GM12878 (cell line): Measurements from ENCODE around the gene MFSD8. TPM values are rescaled to one million over a fixed set of nuclear protein-coding genes. Genes with fewer than 3 reads are reported as not detected.

Experiments
- ATAC-seq: fragments of 200-7000 bp; cut with Tn5 transposase; 3 replicates; pipeline ENCODE4 v1.9.1; 2020; ENCODE audit warnings: mild to moderate bottlenecking, moderate library complexity
- BruUV-seq: library from RNA; stranded (reverse); fragments of 400-500 nt; replicated peaks from 2 replicates; lab custom pipeline; 2021; lab: Mats Ljungman, UMichigan
- CTCF ChIA-PET: fragments of 300-600 bp; sonication (Branson Sonifier 250); formaldehyde crosslinking; extraction: SDS; loops from one replicate; lab custom pipeline; 2021; ENCODE audit warnings: inconsistent platforms; lab: Yijun Ruan, JAX
- POLR2A ChIA-PET: fragments of 350-600 bp; formaldehyde crosslinking; extraction: SDS; loops from one replicate; lab custom pipeline; 2021; ENCODE audit warnings: inconsistent platforms; lab: Charles Lee
- RAD21 ChIA-PET: fragments of 300-600 bp; sonication (Branson Sonifier 250); formaldehyde crosslinking; loops from one replicate; lab custom pipeline; 2023; ENCODE audit warnings: antibody characterized with exemption; ENCODE audit not compliant: unreplicated experiment; lab: Charles Lee
- SMC1A ChIA-PET: fragments of 300-600 bp; sonication (Branson Sonifier 250); formaldehyde crosslinking; loops from one replicate; lab custom pipeline; 2023; ENCODE audit not compliant: unreplicated experiment, uncharacterized antibody; lab: Charles Lee
- DNase-seq: peaks from one replicate; pipeline ENCODE4 v3.0.0-alpha.2; 2011; ENCODE audit warnings: low read depth, low spot score
- FAIRE-seq: peaks from 3 replicates; lab custom pipeline; 2011; peaks lifted over from hg19 to GRCh38; lab: Jason Lieb, UNC
- H2AFZ ChIP-seq: 2 replicates; pipeline ENCODE4 v1.6.0; 2011; ENCODE audit warnings: low read depth, low read length, control low read depth; ENCODE audit not compliant: control insufficient read depth
- H3K27ac ChIP-seq: 2 replicates; pipeline ENCODE4 v1.5.1; 2011; ENCODE audit warnings: control low read depth; ENCODE audit not compliant: control insufficient read depth, insufficient read depth
- H3K27me3 ChIP-seq, 2 experiments: replicated peaks in 1 of 2; 2 replicates each; pipeline versions ENCODE4 v1.6.0 to v1.6.1; 2011; ENCODE audit warnings: low read length in 1 of 2; ENCODE audit not compliant: control insufficient read depth in 2 of 2, insufficient read depth in 2 of 2
- H3K36me3 ChIP-seq, 2 experiments: 2 replicates each; pipeline ENCODE4 v1.5.1; 2011; ENCODE audit warnings: low read length in 1 of 2; ENCODE audit not compliant: control insufficient read depth in 2 of 2, insufficient read depth in 2 of 2
- H3K4me1 ChIP-seq: 2 replicates; pipeline ENCODE4 v1.6.1; 2011; ENCODE audit warnings: mild to moderate bottlenecking, low read length, moderate library complexity, mixed read lengths; ENCODE audit not compliant: control insufficient read depth, insufficient read depth
- H3K4me2 ChIP-seq: 2 replicates; pipeline ENCODE4 v1.6.0; 2011; ENCODE audit warnings: control low read depth; ENCODE audit not compliant: control insufficient read depth, insufficient read depth
- H3K4me3 ChIP-seq: fragments of 200-600 bp; sonication (generic); 2 replicates; pipeline ENCODE4 v1.5.1; 2016
- H3K79me2 ChIP-seq: 2 replicates; pipeline ENCODE4 v1.6.0; 2011; ENCODE audit warnings: low read length; ENCODE audit not compliant: control insufficient read depth, insufficient read depth
- H3K9ac ChIP-seq: 2 replicates; pipeline ENCODE4 v1.8.0; 2011; ENCODE audit warnings: low read length, control low read depth, mixed read lengths; ENCODE audit not compliant: control insufficient read depth, insufficient read depth
- H3K9me3 ChIP-seq: replicated peaks from 3 replicates; pipeline ENCODE4 v1.5.1; 2011; ENCODE audit warnings: mild to moderate bottlenecking, low read length; ENCODE audit not compliant: control insufficient read depth, insufficient read depth
- H4K20me1 ChIP-seq: 2 replicates; pipeline ENCODE4 v1.6.0; 2011; ENCODE audit not compliant: control insufficient read depth, insufficient read depth
- BRCA1 ChIP-seq: IDR thresholded peaks from 2 replicates; pipeline ENCODE4 v1.6.1; 2011; ENCODE audit warnings: low read depth, low read length, improper control_type of control experiment
- CBFB ChIP-seq: IDR thresholded peaks from 2 replicates; pipeline ENCODE4 v1.6.1; 2016; ENCODE audit warnings: antibody characterized with exemption, low read depth
- GABPA ChIP-seq: IDR thresholded peaks from 2 replicates; pipeline ENCODE4 v1.6.1; 2014; ENCODE audit warnings: antibody characterized with exemption, low read depth, mild to moderate bottlenecking, inconsistent platforms
- IKZF1 ChIP-seq: fragments of 450-650 bp; conservative IDR thresholded peaks from 2 replicates; pipeline ENCODE4 v1.6.1; 2017; ENCODE audit warnings: antibody characterized with exemption, mild to moderate bottlenecking
- JUND ChIP-seq: IDR thresholded peaks from 2 replicates; pipeline ENCODE4 v1.6.1; 2012; ENCODE audit warnings: low read depth, mild to moderate bottlenecking, low read length, improper control_type of control experiment, moderate library complexity
- LARP7 ChIP-seq: fragments of 450-650 bp; IDR thresholded peaks from 2 replicates; pipeline ENCODE4 v1.6.1; 2017; ENCODE audit warnings: mild to moderate bottlenecking
- NR2C1 ChIP-seq: fragments of 450-650 bp; IDR thresholded peaks from 2 replicates; pipeline ENCODE4 v1.6.1; 2017; ENCODE audit warnings: antibody characterized with exemption, mild to moderate bottlenecking, moderate library complexity
- PAX5 ChIP-seq: IDR thresholded peaks from 2 replicates; pipeline ENCODE4 v1.6.1; 2011; ENCODE audit warnings: low read depth, low read length, borderline replicate concordance
- POLR2AphosphoS5 ChIP-seq: IDR thresholded peaks from 2 replicates; pipeline ENCODE4 v1.6.1; 2011; ENCODE audit warnings: mild to moderate bottlenecking, low read length, inconsistent platforms
- SP1 ChIP-seq: IDR thresholded peaks from one replicate; pipeline ENCODE4 v1.6.1; 2011; ENCODE audit warnings: low read depth, low read length
- YY1 ChIP-seq: IDR thresholded peaks from 2 replicates; pipeline ENCODE4 v1.6.1; 2011; ENCODE audit warnings: low read depth, mild to moderate bottlenecking, low read length
- ZZZ3 ChIP-seq: IDR thresholded peaks from 2 replicates; pipeline ENCODE4 v1.6.1; 2011; ENCODE audit warnings: low read depth; ENCODE audit not compliant: control insufficient read depth, insufficient read length
- WGBS: methylation state at CpG from one replicate; pipeline ENCODE4 v1.1.6; 2016; ENCODE audit warnings: low lambda C conversion rate; ENCODE audit not compliant: insufficient replicate concordance, insufficient coverage; ENCODE audit errors: missing lambda C conversion rate; 5-methylcytosine and 5-hydroxymethylcytosine counted together
- in situ Hi-C: fragments of 300-500 bp; cut with MboI; formaldehyde crosslinking; loops from 9 replicates; pipeline ENCODE4 v1.14.3; 2018; ENCODE audit warnings: mixed read lengths
- intact Hi-C: fragments of 100-400 bp; cut with micrococcal nuclease; formaldehyde crosslinking; loops from one replicate; pipeline ENCODE4 v1.14.2; 2022; ENCODE audit not compliant: unreplicated experiment
- polyA plus RNA-seq, 11 experiments: library from polyadenylated mRNA; depleted of rRNA in 4 of 11; unstranded in 6 of 11; stranded (reverse) in 5 of 11; fragments of >200 nt; fragmentation: Nextera tagmentation in 4 of 11; fragmentation: Illumina TruSeq in 1 of 11; extraction: Ambion mirVana in 4 of 11; extraction: Trizol in 1 of 11; gene quantifications; 1 replicate in 1 of 11; 2 replicates in 10 of 11; pipeline versions ENCODE4 v1.2.1 to v1.2.3, GENCODE V29; 2011 to 2016; ENCODE audit warnings: inconsistent platforms in 2 of 11, missing spikeins in 2 of 11, low read depth in 1 of 11
- total RNA-seq, 4 experiments: library from RNA; depleted of rRNA in 3 of 4; stranded (reverse); fragments of >200 nt in 3 of 4; fragmentation: Illumina TruSeq in 1 of 4; extraction: Trizol in 1 of 4; gene quantifications; 2 replicates each; pipeline versions ENCODE4 v1.2.1 to v1.2.3, GENCODE V29; 2013 to 2021
- TF ChIP-seq, protein P1 (sequence below): fragments of 450-650 bp; IDR thresholded peaks from 2 replicates; pipeline ENCODE4 v1.6.1; 2017; ENCODE audit warnings: low read depth, mild to moderate bottlenecking, moderate library complexity
- TF ChIP-seq, protein P2 (sequence below): fragments of 450-650 bp; formaldehyde crosslinking; IDR thresholded peaks from 2 replicates; pipeline ENCODE4 v1.4.0; 2020; ENCODE audit warnings: mild to moderate bottlenecking, moderate library complexity
- TF ChIP-seq, protein P3 (sequence below): IDR thresholded peaks from 2 replicates; pipeline ENCODE4 v1.6.1; 2011; ENCODE audit warnings: mild to moderate bottlenecking, low read depth, low read length, moderate library complexity; ENCODE audit not compliant: insufficient replicate concordance

The MFSD8 gene
- total and polyA plus RNA-seq, 10 of the 15 experiments (the other 5 are each of a cell fraction or from before 2014, with no cell fraction given): 12.7 to 29.9 (median 18.4) TPM

DNA sequence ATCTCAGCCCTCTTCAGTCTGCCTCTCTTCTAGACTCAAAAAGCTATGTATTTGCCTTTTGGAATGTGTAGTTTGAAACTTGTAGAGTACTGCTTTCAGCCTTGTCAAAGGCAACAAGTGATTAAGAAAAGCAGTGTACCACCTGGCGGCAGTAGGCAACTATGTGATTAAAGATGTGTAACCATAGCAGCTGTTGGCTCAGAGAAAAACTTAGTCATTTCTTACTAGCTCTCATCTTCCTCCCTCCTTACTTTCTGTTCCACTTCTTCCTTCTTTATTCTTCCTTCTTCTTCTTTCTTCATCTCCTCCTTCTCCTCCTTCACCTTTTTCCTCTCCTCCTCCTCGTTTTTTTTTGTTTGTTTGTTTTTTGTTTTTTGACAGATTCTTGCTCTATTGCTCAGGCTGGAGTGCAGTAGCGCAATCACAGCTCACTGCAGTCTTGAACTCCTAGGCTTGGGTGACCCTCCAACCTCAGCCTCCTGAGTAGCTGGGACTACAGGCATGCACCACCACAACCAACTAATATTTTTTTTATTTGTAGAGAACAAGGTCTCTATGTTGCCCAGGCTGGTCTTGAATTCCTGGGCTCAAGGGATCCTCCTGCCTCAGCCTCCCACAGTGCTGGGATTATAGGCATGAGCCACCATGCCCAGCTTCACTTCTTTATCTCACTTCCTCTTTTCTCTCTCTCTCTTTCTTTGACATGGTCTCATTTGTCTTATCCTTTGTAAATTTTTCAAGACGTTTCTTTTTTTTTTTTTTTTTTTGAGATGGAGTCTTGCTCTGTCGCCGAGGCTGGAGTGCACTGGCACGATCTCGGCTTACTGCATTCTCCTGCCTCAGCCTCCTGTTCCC lies 32.8 kb upstream of the MFSD8 start:
- Histone ChIP-seq H3K4me3 (no peak overlapping the region), H3K9me3 (peaks cover 6% of the 10 kb centered on the region), H3K79me2 (no peaks in the 10 kb centered on the region), H3K27me3 (no peaks in the 10 kb centered on the region), H3K27ac (peak overlapping the region; percentile 11; the same call in 1 of the 2 replicates), H4K20me1 (no peaks in the 10 kb centered on the region), H3K36me3 (peaks cover 0 to 8% of the 10 kb centered on the region in 2 experiments; a peak in 1 of 4 replicates), H3K4me1 (no peaks in the 10 kb centered on the region), H3K4me2 (no peak overlapping the region; the same call in 1 of the 2 replicates), H3K9ac (no peak overlapping the region), H2AFZ (no peak overlapping the region)
- FAIRE-seq: peak; percentile 93
- WGBS: 34% methylated on average over 3 of the region's 8 CpGs
- POLR2A ChIA-PET: interaction anchor here (0.6 to 1.8 kb wide), 4 partner anchors 14 to 1212 kb away, joined by 3 to 5 read pairs (median 5); partner anchors contain the start of genes ABHD18 and MFSD8
- in situ Hi-C loops (no loop called here), intact Hi-C loops (no loop called here)
- BruUV-seq: no TSS peak
- peak; percentile 44 for DNase-seq
- SMC1A ChIA-PET: interaction anchor here (0.8 to 1.4 kb wide), 5 partner anchors 19 to 140 kb away, joined by 3 to 6 read pairs (median 3); partner anchors contain the start of genes ABHD18 and MFSD8
- peak; percentile 99 for ATAC-seq
- RAD21 ChIA-PET: interaction anchor here (0.7 to 2.6 kb wide), 2 partner anchors 8 to 32 kb away, joined by 3 to 11 read pairs; partner anchors contain the start of genes ABHD18 and MFSD8
- CTCF ChIA-PET: interaction anchor here (0.6 to 1.9 kb wide), 14 partner anchors 8 to 781 kb away, joined by 3 to 13 read pairs (median 3); partner anchors contain the start of genes ABHD18 and MFSD8
- TF ChIP-seq SP1 (no peak), POLR2AphosphoS5 (no peak), BRCA1 (no peak), JUND (no peak), ZZZ3 (no peak), YY1 (no peak), NR2C1 (no peak), CBFB (no peak), GABPA (no peak), PAX5 (no peak), IKZF1 (no peak), LARP7 (no peak)
- TF ChIP-seq, protein P1, sequence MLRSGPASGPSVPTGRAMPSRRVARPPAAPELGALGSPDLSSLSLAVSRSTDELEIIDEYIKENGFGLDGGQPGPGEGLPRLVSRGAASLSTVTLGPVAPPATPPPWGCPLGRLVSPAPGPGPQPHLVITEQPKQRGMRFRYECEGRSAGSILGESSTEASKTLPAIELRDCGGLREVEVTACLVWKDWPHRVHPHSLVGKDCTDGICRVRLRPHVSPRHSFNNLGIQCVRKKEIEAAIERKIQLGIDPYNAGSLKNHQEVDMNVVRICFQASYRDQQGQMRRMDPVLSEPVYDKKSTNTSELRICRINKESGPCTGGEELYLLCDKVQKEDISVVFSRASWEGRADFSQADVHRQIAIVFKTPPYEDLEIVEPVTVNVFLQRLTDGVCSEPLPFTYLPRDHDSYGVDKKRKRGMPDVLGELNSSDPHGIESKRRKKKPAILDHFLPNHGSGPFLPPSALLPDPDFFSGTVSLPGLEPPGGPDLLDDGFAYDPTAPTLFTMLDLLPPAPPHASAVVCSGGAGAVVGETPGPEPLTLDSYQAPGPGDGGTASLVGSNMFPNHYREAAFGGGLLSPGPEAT: peak; percentile 34; the same call in 1 of the 2 replicates
- TF ChIP-seq, protein P2, sequence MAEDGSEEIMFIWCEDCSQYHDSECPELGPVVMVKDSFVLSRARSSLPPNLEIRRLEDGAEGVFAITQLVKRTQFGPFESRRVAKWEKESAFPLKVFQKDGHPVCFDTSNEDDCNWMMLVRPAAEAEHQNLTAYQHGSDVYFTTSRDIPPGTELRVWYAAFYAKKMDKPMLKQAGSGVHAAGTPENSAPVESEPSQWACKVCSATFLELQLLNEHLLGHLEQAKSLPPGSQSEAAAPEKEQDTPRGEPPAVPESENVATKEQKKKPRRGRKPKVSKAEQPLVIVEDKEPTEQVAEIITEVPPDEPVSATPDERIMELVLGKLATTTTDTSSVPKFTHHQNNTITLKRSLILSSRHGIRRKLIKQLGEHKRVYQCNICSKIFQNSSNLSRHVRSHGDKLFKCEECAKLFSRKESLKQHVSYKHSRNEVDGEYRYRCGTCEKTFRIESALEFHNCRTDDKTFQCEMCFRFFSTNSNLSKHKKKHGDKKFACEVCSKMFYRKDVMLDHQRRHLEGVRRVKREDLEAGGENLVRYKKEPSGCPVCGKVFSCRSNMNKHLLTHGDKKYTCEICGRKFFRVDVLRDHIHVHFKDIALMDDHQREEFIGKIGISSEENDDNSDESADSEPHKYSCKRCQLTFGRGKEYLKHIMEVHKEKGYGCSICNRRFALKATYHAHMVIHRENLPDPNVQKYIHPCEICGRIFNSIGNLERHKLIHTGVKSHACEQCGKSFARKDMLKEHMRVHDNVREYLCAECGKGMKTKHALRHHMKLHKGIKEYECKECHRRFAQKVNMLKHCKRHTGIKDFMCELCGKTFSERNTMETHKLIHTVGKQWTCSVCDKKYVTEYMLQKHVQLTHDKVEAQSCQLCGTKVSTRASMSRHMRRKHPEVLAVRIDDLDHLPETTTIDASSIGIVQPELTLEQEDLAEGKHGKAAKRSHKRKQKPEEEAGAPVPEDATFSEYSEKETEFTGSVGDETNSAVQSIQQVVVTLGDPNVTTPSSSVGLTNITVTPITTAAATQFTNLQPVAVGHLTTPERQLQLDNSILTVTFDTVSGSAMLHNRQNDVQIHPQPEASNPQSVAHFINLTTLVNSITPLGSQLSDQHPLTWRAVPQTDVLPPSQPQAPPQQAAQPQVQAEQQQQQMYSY (CRISPR knock-in tag): no peak
- TF ChIP-seq, protein P3, sequence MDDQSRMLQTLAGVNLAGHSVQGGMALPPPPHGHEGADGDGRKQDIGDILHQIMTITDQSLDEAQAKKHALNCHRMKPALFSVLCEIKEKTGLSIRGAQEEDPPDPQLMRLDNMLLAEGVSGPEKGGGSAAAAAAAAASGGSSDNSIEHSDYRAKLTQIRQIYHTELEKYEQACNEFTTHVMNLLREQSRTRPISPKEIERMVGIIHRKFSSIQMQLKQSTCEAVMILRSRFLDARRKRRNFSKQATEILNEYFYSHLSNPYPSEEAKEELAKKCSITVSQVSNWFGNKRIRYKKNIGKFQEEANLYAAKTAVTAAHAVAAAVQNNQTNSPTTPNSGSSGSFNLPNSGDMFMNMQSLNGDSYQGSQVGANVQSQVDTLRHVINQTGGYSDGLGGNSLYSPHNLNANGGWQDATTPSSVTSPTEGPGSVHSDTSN: no peak
